ENCODE measurements around the gene LIMS2. TPM values are rescaled to one million over a fixed set of nuclear protein-coding genes. Genes with fewer than 3 reads are reported as not detected.

Gene LIMS2
- total RNA-seq: 0.51 and 1.8 TPM in 2 replicates
- polyA plus RNA-seq: 3.0 and 17.3 TPM in 2 replicates
- 9.7 and 42.5 TPM in 2 replicates for polyA plus RNA-seq (2012)
- polyA minus RNA-seq (ENCODE audit: low replicate concordance): 29.9 and 125 TPM in 2 replicates

GRCh38 chr2:127675331-127676261 lies at the start of gene LIMS2:
LIMS2 (minus strand) TSS chr2:127675530; CDS start chr2:127675024, 506 bp downstream.
- Histone ChIP-seq H3K9ac (ENCODE audit: insufficient read depth, low read length) (peak within 1 kb of the TSS; percentile 62), H3K27me3 (ENCODE audit: control insufficient read depth, insufficient read depth, low read length) (peaks cover 18% of the 10 kb centered on the region), H3K27ac (ENCODE audit: insufficient read depth, low read length) (no peak within 1 kb of the TSS)

GRCh38 chr2:127722807-127723206 lies 47.5 kb upstream of the LIMS2 start:
- no peaks in the 10 kb centered on the region for H3K27me3 ChIP-seq (ENCODE audit: control insufficient read depth, insufficient read depth, low read length)
- no peaks in the 10 kb centered on the region for H3K9me3 ChIP-seq (ENCODE audit: control insufficient read depth, insufficient read depth, low read depth, low read length)
- TF ChIP-seq EZH2 (IDR thresholded peaks at IDR 0.05; ENCODE audit: low read length, missing control alignments): no peak
- no peak for TF ChIP-seq CTCF (conservative IDR thresholded peaks at IDR 0.05 in 1 of 2, IDR thresholded peaks at IDR 0.05 in 1 of 2; ENCODE audit: low read depth in 1 of 2, low read length in 2 of 2)
- H4K20me1 ChIP-seq (ENCODE audit: control insufficient read depth, extremely low read depth, insufficient read depth, low read length): no peaks in the 10 kb centered on the region
- H3K27ac ChIP-seq (ENCODE audit: insufficient read depth, low read length): no peak overlapping the region
- no peaks in the 10 kb centered on the region for H3K79me2 ChIP-seq (ENCODE audit: control insufficient read depth, insufficient read depth, low read length)
- H3K4me3 ChIP-seq (replicated peaks in 1 of 4; ENCODE audit: control extremely low read depth in 1 of 4, insufficient read depth in 1 of 4, low read depth in 3 of 4, low read length in 4 of 4): no peak overlapping the region
- H2AFZ ChIP-seq (ENCODE audit: low read length): no peak overlapping the region
- peaks cover 9% of the 10 kb centered on the region for H3K36me3 ChIP-seq (ENCODE audit: control insufficient read depth, insufficient read depth, low read length)
- H3K4me1 ChIP-seq (ENCODE audit: control insufficient read depth, extremely low read depth, insufficient read depth, low read length): peaks cover 6% of the 10 kb centered on the region
- no peak for DNase-seq (ENCODE audit: low read depth in 2 of 2)
- H3K4me2 ChIP-seq (ENCODE audit: extremely low read depth, insufficient read depth, low read length): no peak overlapping the region
- no peak overlapping the region for H3K9ac ChIP-seq (ENCODE audit: insufficient read depth, low read length)

More at GRCh38 chr2:127675331-127676261, at the start of gene LIMS2:
- Histone ChIP-seq H3K4me2 (ENCODE audit: extremely low read depth, insufficient read depth, low read length) (peak within 1 kb of the TSS; percentile 67), H3K36me3 (ENCODE audit: control insufficient read depth, insufficient read depth, low read length) (no peaks in the 10 kb centered on the region), H3K4me1 (ENCODE audit: control insufficient read depth, extremely low read depth, insufficient read depth, low read length) (no peaks in the 10 kb centered on the region), H3K4me3 (replicated peaks in 1 of 4; ENCODE audit: control extremely low read depth in 1 of 4, insufficient read depth in 1 of 4, low read depth in 3 of 4, low read length in 4 of 4) (peak within 1 kb of the TSS; percentile 8 to 62 (median 41)), H2AFZ (ENCODE audit: low read length) (no peak within 1 kb of the TSS), H3K79me2 (ENCODE audit: control insufficient read depth, insufficient read depth, low read length) (no peaks in the 10 kb centered on the region), H4K20me1 (ENCODE audit: control insufficient read depth, extremely low read depth, insufficient read depth, low read length) (no peaks in the 10 kb centered on the region), H3K9me3 (ENCODE audit: control insufficient read depth, insufficient read depth, low read depth, low read length) (no peaks in the 10 kb centered on the region)
- TF ChIP-seq CTCF (conservative IDR thresholded peaks at IDR 0.05 in 1 of 2, IDR thresholded peaks at IDR 0.05 in 1 of 2; ENCODE audit: low read depth in 1 of 2, low read length in 2 of 2): no peak
- TF ChIP-seq EZH2 (IDR thresholded peaks at IDR 0.05; ENCODE audit: low read length, missing control alignments): no peak
- peak in 1 of 2 donors; percentile 41 for DNase-seq (ENCODE audit: low read depth in 2 of 2)

GRCh38 chr2:127721978-127722355 lies 46.6 kb upstream of the LIMS2 start:
- Histone ChIP-seq H3K9me3 (ENCODE audit: control insufficient read depth, insufficient read depth, low read depth, low read length) (no peaks in the 10 kb centered on the region), H3K4me3 (replicated peaks in 1 of 4; ENCODE audit: control extremely low read depth in 1 of 4, insufficient read depth in 1 of 4, low read depth in 3 of 4, low read length in 4 of 4) (no peak overlapping the region), H4K20me1 (ENCODE audit: control insufficient read depth, extremely low read depth, insufficient read depth, low read length) (no peaks in the 10 kb centered on the region), H3K27me3 (ENCODE audit: control insufficient read depth, insufficient read depth, low read length) (no peaks in the 10 kb centered on the region), H3K4me2 (ENCODE audit: extremely low read depth, insufficient read depth, low read length) (peak overlapping the region; percentile 13), H3K4me1 (ENCODE audit: control insufficient read depth, extremely low read depth, insufficient read depth, low read length) (peaks cover 6% of the 10 kb centered on the region), H3K27ac (ENCODE audit: insufficient read depth, low read length) (no peak overlapping the region), H3K79me2 (ENCODE audit: control insufficient read depth, insufficient read depth, low read length) (no peaks in the 10 kb centered on the region), H2AFZ (ENCODE audit: low read length) (no peak overlapping the region), H3K36me3 (ENCODE audit: control insufficient read depth, insufficient read depth, low read length) (peaks cover 9% of the 10 kb centered on the region), H3K9ac (ENCODE audit: insufficient read depth, low read length) (no peak overlapping the region)
- DNase-seq (ENCODE audit: low read depth in 2 of 2): peak in 1 of 2 donors; percentile 42
- TF ChIP-seq CTCF (conservative IDR thresholded peaks at IDR 0.05 in 1 of 2, IDR thresholded peaks at IDR 0.05 in 1 of 2; ENCODE audit: low read depth in 1 of 2, low read length in 2 of 2) (no peak), EZH2 (IDR thresholded peaks at IDR 0.05; ENCODE audit: low read length, missing control alignments) (no peak)

Data from fibroblast of lung (primary cell).